GM19193 (cell line): ENCODE data around the gene ITGA11.

ENCODE experiments used
- POLR2A ChIP-seq: IDR thresholded peaks from 4 replicates; pipeline ENCODE4 v1.6.1; 2011; ENCODE audit not compliant: insufficient read depth, insufficient read length; ENCODE audit errors: extremely low read depth

ITGA11 gene

DNA sequence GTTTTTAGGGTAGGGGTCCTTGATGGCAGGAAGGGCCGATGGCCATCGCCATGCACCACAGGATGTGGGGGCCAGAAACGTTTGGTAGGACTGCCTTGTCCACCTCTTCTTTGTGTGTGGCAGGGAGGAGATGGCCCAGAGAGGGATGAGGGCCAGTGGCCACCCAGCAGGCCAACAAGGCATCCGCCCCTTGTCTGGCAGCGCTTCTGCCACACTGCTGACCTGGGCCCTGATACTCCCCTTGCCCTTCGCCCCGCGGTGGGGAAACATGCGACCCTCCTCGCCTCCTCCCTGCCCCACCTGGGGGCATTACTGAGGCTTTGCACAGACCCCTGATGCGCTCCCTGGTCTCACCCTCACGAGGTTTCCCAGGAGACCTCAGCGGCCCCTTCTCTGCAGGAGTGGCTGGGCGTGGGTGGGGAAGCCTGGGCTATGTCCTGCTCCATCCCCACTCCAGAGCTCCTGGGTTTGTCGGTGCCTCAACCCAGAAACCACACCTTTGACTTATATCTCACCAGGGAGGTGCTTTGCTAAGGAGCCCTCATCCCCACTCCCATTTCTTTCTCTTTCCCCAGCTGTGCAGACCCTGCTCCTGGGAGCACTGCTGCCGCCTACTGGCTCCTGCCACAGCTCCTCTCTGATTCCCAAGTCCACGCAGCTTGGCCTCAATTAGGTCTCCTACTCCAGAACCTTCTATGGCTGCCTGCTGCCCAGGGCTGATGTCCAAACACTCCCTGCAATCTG, 115.7 kb downstream of the ITGA11 start:
- TF ChIP-seq POLR2A, result no peak

DNA sequence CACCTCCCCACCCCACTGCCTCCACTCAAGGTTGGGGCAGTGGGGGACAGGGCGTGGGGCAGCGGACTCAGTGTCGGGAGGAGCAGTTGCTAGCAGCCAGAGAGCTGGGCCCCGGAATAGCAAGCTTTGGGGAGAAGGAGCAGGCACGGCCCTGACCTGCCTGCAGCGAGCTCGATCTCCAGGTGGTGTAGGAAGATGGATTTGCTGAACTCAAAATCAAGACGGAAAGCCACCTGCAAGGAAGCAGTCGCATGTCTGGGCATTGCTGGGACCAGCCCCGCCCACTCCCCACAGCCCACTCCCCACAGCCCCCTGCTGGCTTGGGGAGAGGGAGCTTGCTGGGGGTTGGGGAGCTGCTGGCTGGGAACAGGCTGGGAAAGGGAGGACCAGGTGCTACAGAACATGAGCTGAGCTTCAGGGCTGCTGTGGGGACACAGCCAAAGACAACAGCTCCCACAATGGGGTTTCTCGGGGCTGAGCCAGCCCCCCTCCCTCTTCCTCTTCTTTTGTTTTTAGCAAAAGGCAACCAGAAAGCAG, 116.4 kb downstream of the ITGA11 start:
- TF ChIP-seq POLR2A, result no peak

DNA sequence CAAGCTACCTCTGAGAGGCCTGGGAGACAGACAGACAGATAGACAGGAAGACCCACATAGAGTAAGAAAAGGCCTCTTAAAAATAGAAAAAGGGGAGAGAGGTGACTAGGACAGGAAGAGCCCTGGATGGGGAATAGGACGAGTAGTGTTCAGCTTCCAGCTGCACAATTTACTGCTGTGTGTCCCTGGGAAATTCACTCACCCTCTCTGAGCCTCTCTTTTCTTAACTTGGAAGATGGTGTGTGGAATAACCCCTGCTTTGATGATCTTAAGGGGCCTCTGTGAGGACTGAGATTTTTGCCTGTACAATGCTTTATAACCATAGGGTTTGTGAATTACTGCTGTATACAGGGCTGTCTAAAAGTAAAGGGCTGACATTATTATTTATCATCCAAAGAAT, 116.9 kb downstream of the ITGA11 start:
- TF ChIP-seq POLR2A, result no peak

DNA sequence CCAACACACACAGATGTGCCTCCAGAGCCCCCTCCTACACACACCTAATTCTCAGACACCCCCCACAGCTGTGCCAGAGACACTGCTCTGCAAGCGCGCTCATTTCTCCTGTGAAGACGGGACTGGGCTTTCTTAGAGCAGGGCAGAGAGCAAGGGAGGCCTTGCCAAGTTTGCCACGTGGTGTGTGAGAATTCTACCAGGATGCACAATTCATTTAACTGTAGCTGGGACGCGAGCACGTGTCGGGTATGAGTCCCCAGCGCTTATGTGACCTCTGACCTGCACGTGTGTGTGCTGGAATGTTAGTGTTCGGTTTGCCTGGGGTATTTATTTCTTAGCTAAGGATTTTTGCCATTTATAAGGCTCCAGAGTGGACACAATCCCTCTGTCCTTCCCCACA, 117.4 kb downstream of the ITGA11 start:
- TF ChIP-seq POLR2A, result no peak

DNA sequence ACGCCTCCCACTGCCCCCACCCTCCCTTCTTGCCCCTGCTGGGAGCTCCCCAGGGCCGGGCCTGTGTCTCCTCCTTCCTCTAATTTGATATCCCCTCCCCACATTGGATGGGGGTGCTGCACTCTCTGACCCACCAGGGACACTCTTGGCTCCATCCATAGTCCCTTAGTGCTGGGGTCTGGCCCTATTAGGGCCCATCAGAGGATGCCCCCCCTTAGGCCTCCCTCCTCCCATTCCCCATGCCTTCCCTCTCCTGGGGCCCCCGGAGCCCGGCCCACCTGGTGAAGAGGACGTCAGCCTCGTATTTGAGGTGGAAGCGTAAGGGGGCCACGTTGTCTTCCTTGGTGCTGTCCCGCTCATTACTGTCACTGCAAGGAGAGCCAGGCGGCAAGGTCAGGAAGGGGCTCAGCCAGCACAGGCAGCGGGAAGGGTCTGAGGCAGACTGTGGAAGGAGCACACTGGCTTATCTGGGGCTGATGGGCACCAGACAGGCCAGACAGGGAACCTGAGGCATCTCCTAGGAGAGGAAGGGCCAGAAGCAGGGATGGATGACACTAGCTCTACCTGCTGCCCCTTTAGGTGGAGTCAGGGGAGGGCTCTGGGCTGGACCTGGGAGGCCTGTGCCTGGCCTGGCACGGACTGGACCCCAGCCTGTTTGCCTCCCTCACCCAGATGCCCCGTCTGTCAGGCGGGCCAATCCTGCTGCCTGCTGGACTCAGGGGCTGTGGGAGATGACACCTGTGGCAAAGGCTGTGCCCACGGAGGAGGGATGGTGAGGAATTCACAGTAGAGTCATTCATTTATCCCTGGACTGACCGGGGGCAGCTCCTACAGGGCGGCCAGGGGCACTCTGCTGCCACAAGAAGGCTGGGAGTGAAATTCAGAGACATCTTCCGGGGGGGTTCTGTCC, 118.2 kb downstream of the ITGA11 start:
- TF ChIP-seq POLR2A, result no peak

DNA sequence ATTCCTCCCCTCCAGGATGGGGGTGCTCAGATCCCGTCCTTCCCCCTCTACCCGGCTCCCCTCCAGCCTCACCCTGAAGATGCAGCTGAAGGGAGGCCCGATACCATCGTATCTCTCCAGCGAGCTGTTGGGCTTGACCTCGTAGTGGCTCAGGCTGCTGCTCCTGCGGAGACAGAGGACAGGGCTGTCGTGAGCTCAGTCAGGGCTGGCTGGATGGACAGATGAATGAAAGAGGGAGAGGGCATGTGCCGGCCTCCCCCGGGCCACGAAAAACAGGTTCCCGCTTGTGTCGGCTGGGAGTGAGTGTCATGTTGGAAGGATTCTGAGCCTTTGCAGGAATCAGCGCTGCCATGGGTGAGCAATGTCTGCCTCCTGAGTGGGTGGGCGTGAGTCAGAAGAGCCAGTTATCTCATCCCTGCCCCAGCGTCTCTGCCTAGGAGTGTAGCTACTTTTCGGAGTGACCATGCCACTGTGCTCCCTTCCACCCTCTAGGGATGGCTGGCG, 119.2 kb downstream of the ITGA11 start:
- no peak for TF ChIP-seq POLR2A

DNA sequence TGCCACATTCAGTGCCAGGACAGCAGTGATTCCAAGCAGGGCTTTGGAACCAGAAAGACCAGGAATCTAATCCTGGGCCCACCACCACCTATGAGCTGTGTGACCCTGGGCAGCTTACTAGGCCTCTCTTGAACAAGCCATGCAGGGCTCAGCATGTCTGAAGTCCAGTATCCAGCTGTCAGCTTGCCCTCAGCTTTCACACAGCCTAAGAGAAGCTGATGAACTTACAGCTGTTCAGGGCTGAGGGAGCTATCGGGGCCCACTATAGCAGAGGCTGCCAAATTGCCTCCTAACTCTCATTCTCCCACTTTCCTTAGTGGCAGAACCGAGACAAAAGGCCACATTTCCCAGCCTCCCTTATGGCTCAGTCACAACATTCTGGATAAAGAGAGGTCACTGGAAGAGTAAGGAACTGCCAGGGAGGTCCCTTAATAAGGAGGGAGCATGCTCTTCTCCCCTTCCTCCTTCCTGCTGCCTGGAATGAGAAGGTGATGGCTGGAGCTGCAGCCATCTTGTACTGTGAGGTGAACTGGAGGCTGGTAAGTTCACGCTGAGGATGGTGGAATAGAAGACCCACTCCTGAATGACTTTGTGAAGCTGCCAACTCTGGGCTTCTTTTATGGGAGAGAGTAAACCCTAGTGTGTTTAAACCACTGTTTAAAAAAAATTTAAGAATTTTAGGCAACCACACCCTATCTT, 120.0 kb downstream of the ITGA11 start:
- TF ChIP-seq POLR2A, result no peak

DNA sequence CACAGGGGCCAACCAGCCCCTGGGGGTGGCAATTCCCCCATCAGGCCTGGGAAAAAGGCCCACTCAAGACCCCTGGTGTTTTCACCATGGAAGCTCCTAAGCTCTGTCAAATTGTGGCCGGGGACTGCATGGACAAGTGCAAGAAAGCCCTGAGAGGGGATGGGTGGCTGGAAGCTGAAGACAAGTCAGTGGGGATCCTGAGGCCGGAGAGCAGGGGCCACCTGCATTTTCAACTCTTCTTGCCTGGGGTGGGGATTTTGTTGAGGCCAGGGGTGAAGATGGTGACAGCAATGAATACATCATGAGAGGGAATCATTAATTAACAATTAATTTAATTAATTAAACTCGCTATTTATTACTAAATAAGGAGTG, 120.5 kb downstream of the ITGA11 start:
- TF ChIP-seq POLR2A, result no peak

DNA sequence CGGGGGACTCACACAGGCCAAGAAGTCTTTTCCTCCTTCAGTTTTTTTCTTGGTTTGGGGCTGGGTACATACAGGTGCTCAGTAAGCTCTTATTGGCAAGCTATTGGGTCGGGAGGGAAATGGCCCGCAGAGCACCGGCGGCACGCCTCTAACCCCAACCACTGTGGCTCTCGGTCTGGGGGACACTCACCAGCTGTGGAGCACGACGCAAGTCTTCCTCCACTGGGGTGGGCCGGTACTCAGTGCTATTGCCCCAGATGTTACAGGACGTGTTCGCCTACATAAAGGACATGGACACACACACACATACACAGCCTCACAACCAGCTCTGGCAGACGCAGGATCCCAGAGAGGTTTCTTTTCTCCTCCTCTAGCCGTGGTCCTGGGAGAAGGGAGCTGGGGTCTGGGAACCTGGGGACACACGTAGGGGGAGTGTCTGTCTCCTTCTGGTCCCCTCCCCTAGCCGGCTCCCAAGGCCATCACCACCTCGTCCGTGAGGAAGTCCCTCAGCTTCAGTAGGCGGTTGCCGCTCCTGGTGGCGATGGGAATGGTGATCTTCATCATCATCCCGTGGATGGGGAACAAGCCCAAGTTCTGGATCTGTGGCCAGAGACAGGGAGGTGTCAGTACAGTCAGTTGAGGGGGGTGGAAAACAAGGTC, 121.0 kb downstream of the ITGA11 start:
- TF ChIP-seq POLR2A, result no peak

DNA sequence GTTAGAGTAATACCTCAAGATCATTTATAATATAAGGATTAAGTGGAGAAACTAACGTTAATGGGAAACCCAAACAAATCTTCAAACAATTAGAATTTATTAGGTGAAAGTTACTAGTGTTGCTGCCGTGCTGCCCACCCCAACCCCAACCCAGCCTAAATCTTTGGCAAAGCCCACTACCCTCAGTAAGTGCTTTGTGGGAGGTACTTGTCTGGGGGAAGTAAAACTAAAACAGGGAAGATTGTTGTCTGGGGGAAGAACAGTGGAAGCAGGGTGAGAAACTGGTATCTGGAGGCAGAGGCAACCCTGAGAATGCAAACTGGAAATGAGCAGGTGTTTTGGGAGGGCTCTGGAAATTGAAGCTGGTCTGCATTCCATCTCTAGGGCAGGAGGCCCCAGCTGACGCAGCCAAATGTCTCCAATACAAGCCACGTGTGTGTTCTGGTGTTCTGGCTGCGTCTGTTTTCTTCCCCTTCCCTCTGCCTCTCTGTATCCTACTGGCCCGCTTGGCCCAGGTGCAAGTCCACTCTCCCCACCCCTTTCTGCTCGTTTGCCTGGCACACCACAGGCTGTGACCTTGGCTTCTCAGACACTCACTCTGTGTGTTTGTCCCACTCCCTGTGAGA, 121.7 kb downstream of the ITGA11 start:
- no peak for TF ChIP-seq POLR2A

DNA sequence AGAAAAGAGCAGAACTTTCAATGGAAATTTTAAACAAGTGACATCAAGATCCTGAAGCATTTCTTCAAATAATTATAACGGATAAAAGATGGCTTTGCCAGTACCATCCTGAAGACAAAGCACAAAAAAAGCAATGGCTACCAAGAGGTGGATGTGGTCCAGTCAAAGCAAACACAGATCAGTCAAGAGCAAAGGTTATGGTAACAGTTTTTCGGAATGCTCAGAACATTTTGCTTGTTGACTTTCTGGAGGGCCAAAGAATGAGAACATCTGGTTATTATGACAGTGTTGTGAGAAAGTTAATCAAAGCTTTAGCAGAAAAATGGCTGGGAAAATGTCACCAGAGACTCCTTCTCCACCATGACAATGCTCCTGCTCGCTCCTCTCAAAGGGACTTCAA, 122.9 kb downstream of the ITGA11 start:
- TF ChIP-seq POLR2A, result no peak

DNA sequence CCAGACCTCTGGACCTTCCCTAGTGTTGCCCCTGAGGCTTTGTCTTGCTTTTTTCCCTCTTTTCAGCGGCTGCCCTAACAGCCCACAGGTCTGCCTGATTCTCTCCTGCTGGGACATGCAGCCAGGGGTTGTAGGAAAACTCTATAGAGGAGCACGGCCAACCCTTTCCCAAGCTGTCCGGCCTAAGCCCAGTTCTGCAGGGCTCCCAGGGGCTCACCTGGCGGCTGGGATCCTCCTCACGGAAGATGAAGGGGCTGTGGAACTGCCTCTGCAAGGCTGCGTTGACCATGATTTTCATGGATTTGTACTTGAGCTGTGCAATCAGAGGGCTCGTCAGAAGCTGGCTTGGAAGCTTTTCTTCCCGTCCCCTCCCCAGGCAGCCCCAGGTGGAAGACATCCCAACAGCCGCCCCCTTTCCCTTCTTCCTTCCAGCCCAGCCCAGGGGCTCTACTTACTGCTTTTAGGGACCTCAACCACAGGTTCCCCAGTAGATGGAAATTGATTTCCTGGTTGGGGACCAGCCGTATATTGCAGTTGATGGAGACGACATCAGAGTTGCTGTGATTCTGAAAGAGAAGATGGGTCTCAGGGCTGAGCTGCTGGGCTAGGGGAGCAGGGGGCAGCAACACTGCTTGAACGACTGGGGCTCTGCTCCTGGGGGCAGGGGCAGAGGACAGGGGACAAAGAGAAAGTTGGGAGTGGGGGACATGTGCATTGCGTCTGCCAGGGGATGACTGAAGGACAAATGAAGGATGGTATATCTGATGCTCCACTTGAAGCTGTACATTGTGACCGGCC, 124.6 kb downstream of the ITGA11 start:
- TF ChIP-seq POLR2A, result no peak

DNA sequence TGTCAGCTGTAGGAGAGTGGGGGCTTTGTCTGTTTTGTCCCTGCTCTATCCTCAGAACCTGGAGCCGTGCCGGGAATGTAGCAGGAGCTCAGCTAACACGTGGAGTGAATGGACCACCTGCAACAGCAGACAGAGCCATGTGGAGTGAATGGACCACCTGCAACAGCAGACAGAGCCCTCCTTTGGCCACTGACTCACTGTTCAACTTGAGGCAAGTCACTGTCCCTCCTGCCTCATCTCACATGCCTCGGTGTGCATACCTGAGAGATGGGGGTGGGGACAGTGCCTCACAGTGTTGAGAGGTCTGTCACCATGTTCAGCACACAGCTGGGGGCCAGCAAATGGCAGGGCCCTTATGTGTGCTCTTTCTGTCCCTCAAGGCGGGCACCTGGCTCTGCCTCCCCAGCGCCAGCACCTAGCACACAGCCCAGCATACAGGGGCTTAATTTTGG, 126.5 kb downstream of the ITGA11 start:
- TF ChIP-seq POLR2A, result no peak

DNA sequence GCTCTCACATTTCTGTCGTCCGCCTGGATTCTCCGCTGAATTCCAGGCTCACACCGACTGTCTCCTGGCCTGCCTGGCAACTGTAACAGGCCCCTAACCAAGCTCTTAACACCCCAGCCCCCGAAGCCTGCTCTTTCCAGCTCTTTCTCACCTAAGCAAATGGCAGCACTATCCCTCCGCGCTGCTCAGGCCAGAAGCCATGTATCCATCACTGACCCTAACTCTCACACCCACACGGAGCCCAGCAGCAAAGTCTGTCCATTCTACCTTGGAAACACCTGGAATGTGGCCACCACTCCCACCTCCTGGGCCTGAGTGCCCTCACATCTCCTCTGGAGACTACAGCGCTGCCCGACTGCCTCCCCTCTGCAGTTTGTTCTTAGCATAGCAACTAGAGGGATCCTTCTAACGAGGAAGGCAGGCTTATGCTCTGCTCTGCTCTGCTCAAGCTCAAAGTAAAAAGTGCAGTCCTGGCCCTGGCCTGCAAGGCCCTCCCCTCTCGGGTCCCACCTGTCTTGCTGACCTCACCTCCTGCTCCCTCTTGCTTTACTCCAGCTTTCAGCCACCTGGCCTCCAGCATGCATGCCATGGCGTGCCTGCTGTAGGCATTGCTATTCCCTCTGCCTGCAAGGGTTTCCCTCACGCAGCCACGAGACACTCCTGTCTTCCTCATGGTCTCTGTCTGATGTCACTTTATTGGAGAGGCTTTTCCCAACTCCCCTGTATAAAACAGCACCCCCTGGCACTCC, 127.2 kb downstream of the ITGA11 start:
- TF ChIP-seq POLR2A, result no peak
